B cell (primary cell): Measurements from ENCODE around the gene TMEM44.

Experiments used
- CTCF ChIP-seq: fragments of 200-600 bp; IDR thresholded peaks from one replicate; pipeline ENCODE4 v1.8.0; 2022; ENCODE audit warnings: antibody characterized with exemption, mild to moderate bottlenecking
- EZH2 ChIP-seq: IDR thresholded peaks from 2 replicates; pipeline ENCODE4 v1.6.1; 2012; ENCODE audit warnings: borderline replicate concordance, low read depth, mild to moderate bottlenecking, moderate library complexity, low read length; ENCODE audit not compliant: insufficient read depth, poor library complexity, severe bottlenecking

- TF ChIP-seq CTCF (no peak), EZH2 (no peak)
These were observed 49.0 kb upstream of the TMEM44 start for GRCh38 chr3:194682189-194682693.
